Body of pancreas (tissue), 4 donors: ENCODE results near the gene IL19. TPM values are rescaled to one million over a fixed set of nuclear protein-coding genes. Genes with fewer than 3 reads are reported as not detected.
A peak's percentile ranks its signal among the peaks of the same experiment; 100 is the strongest.
"Not testable (repeated sequence)": the region's sequence is repeated elsewhere in the genome, so short reads cannot be mapped to it uniquely, and the experiment has no call there.

Experiments used
- ATAC-seq: fragments of 150-250 bp; one replicate; pipeline ENCODE4 v1.9.1; 2016
- DNase-seq, 4 donors: peaks; one replicate each; pipeline ENCODE4 v3.0.0-alpha.2; 2019
- H3K27ac ChIP-seq, 4 donors: fragments of 200-600 bp; sonication (generic); 1 replicate in 3 of 4; 2 replicates in 1 of 4; pipeline versions ENCODE4 v1.5.1 to v1.6.1; 2016 to 2019; ENCODE audit warnings: mild to moderate bottlenecking in 1 of 4, mixed read lengths in 1 of 4, moderate library complexity in 1 of 4
- H3K27me3 ChIP-seq, 2 donors: fragments of 200-600 bp; sonication (generic); one replicate each; pipeline ENCODE4 v1.6.0; 2016; ENCODE audit warnings: mild to moderate bottlenecking in 1 of 2
- H3K36me3 ChIP-seq, 2 donors: fragments of 200-600 bp; sonication (generic); replicated peaks in 1 of 2; 2 replicates each; pipeline ENCODE4 v1.5.1; 2016; ENCODE audit warnings: low read depth in 2 of 2; ENCODE audit not compliant: insufficient read depth in 1 of 2
- H3K4me1 ChIP-seq: fragments of 200-600 bp; sonication (generic); one replicate; pipeline ENCODE4 v1.6.0; 2016
- H3K4me3 ChIP-seq, 2 donors: fragments of 200-600 bp; sonication (generic); 1 replicate in 1 of 2; 2 replicates in 1 of 2; pipeline ENCODE4 v1.5.1; 2016 to 2019
- H3K9me3 ChIP-seq, 3 donors: fragments of 200-600 bp; sonication (generic); 1 replicate in 2 of 3; 2 replicates in 1 of 3; pipeline ENCODE4 v1.5.1; 2016
- POLR2A ChIP-seq, 3 donors: fragments of 450-650 bp; IDR thresholded peaks; one replicate each; pipeline ENCODE4 v1.6.1; 2016; ENCODE audit warnings: antibody characterized with exemption in 3 of 3, mild to moderate bottlenecking in 2 of 3
- WGBS, 2 donors: methylation state at CpG; one replicate each; pipeline ENCODE4 v1.1.5; 2017; 5-methylcytosine and 5-hydroxymethylcytosine counted together
- intact Hi-C: fragments of 100-400 bp; cut with DNase I; formaldehyde crosslinking; loops from one replicate; pipeline ENCODE4 v1.15.1; 2023
- total RNA-seq, 2 donors: library from RNA; depleted of rRNA; stranded (reverse); fragments of >200 nt; gene quantifications; one replicate each; pipeline ENCODE4 v1.1.0, GENCODE V29; 2016
- TF ChIP-seq, protein P1 (sequence below), 7 experiments: fragments of 450-650 bp in 4 of 7; fragments of 200-600 bp in 3 of 7; sonication (generic) in 3 of 7; IDR thresholded peaks; one replicate each; pipeline ENCODE4 v1.5.1; 2016 to 2019; ENCODE audit warnings: antibody characterized with exemption in 7 of 7

IL19 gene
- total RNA-seq, 2 donors from 2014 or later = not detected

GRCh38 chr1:206847337-206847834 lies 76.8 kb downstream of the IL19 start:
- Histone ChIP-seq H3K9me3 (no peaks in the 10 kb centered on the region), H3K27me3 (no peaks in the 10 kb centered on the region), H3K4me1 (peaks cover 29% of the 10 kb centered on the region), H3K4me3 (no peak overlapping the region), H3K27ac (peak overlapping the region; percentile 2 to 55 (median 38)), H3K36me3 (no peaks in the 10 kb centered on the region)
- TF ChIP-seq POLR2A (IDR thresholded peaks at IDR 0.05) = no peak
- TF ChIP-seq, protein P1, sequence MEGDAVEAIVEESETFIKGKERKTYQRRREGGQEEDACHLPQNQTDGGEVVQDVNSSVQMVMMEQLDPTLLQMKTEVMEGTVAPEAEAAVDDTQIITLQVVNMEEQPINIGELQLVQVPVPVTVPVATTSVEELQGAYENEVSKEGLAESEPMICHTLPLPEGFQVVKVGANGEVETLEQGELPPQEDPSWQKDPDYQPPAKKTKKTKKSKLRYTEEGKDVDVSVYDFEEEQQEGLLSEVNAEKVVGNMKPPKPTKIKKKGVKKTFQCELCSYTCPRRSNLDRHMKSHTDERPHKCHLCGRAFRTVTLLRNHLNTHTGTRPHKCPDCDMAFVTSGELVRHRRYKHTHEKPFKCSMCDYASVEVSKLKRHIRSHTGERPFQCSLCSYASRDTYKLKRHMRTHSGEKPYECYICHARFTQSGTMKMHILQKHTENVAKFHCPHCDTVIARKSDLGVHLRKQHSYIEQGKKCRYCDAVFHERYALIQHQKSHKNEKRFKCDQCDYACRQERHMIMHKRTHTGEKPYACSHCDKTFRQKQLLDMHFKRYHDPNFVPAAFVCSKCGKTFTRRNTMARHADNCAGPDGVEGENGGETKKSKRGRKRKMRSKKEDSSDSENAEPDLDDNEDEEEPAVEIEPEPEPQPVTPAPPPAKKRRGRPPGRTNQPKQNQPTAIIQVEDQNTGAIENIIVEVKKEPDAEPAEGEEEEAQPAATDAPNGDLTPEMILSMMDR (IDR thresholded peaks at IDR 0.05) = no peak
- 22 to 55% methylated on average over 3 of the region's 3 CpGs for WGBS, 2 donors
- DNase-seq (peak; percentile 53 to 72 (median 60)), ATAC-seq (peak; percentile 69)
- intact Hi-C loops = no loop called here

DNA sequence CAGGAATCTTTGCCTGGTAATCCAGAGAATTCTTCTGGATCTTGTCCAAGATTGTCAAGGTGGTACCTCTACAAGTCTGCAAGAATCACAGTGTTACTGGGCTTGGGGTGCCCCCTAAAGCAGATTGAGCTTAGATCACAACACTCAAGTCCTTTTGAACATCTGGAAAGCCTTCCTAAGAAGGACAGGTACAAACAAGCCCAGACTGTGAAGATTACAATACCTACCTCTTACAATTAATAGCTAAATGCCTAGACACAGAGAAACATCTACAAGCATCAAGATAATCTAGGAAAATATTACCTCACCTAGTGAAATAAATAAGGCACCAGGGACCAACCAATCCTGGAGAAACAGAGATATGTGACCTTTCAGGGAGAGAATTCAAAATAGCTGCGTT lies 77.4 kb downstream of the IL19 start:
- Histone ChIP-seq H3K36me3 (no peaks in the 10 kb centered on the region), H3K27me3 (no peaks in the 10 kb centered on the region), H3K4me1 (peaks cover 26% of the 10 kb centered on the region), H3K4me3 (no peak overlapping the region), H3K9me3 (no peaks in the 10 kb centered on the region), H3K27ac (peak overlapping the region; percentile 2 to 55 (median 38))
- DNase-seq (no peak), ATAC-seq (no peak)
- TF ChIP-seq POLR2A (IDR thresholded peaks at IDR 0.05) = no peak
- TF ChIP-seq, protein P1 (IDR thresholded peaks at IDR 0.05) = no peak
- intact Hi-C loops = no loop called here
- 77 to 89% methylated on average over 1 of the region's 1 CpG for WGBS, 2 donors

DNA sequence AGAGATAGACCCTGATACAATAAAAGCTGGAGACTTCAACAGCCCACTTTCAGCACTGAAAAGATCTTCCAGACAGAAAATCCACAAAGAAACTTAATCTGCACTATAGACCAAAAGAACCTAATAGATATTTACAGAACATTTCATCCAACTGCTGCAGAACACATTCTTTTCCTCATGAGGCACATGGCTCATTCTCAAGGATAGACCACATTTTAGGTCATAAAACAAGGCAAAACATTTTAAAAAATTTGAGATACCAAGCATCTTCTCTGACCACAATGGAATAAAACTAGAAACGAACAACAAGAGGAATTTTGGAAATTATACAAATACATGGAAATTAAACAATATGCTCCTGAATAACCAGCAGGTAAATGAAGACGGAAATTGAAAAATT lies 79.8 kb downstream of the IL19 start:
- peaks cover 14% of the 10 kb centered on the region for H3K4me1 ChIP-seq
- WGBS, 2 donors = 71 to 74% methylated on average over 2 of the region's 2 CpGs
- no peaks in the 10 kb centered on the region for H3K36me3 ChIP-seq
- TF ChIP-seq POLR2A (IDR thresholded peaks at IDR 0.05) = no peak
- intact Hi-C loops = no loop called here
- no peak for DNase-seq
- no peaks in the 10 kb centered on the region for H3K27me3 ChIP-seq
- H3K27ac ChIP-seq = no peak overlapping the region
- H3K4me3 ChIP-seq = no peak overlapping the region
- no peaks in the 10 kb centered on the region for H3K9me3 ChIP-seq
- no peak for ATAC-seq

DNA sequence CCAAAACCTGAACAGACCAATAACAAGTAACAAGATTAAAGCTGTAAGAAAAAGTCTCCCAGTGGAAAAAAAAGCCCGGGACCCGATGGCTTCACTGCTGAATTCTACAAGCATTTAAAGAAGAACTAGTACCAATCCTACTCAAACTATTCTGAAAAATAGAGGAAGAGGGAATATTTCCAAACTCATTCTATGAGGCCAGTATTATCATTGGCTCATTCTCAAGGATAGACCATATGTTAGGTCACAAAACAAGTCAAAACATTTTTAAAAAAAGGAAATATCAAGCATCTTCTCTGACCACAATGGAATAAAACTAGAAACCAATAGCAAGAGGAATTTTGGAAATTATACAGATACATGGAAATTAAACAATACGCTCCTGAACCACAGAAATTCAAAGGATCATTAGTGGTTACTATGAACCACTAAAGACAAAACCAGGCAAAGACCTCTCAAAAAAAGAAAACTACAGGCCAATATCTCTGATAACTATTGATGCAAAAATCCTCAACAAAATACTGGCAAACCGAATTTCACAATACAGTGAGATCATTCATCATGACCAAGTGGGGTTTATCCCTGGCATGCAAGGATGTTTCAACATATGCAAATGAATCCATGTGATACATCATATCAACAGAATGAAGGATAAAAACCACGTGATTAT lies 80.9 kb downstream of the IL19 start:
- Histone ChIP-seq H3K9me3 (no peaks in the 10 kb centered on the region), H3K4me1 (peaks cover 14% of the 10 kb centered on the region), H3K36me3 (no peaks in the 10 kb centered on the region), H3K4me3 (no peak overlapping the region), H3K27ac (no peak overlapping the region), H3K27me3 (no peaks in the 10 kb centered on the region)
- intact Hi-C loops = no loop called here
- ATAC-seq (no peak), DNase-seq (no peak)
- 65 to 70% methylated on average over 5 of the region's 5 CpGs for WGBS, 2 donors
- no peak for TF ChIP-seq POLR2A (IDR thresholded peaks at IDR 0.05)
- TF ChIP-seq, protein P1 (IDR thresholded peaks at IDR 0.05) = no peak

GRCh38 chr1:206852662-206853061 lies 82.1 kb downstream of the IL19 start:
- DNase-seq, H3K9me3 ChIP-seq, H3K27me3 ChIP-seq, intact Hi-C loops, H3K36me3 ChIP-seq, H3K4me1 ChIP-seq, H3K27ac ChIP-seq, H3K4me3 ChIP-seq, ATAC-seq: not testable (repeated sequence)
- 96 to 98% methylated on average over 2 of the region's 2 CpGs for WGBS, 2 donors

DNA sequence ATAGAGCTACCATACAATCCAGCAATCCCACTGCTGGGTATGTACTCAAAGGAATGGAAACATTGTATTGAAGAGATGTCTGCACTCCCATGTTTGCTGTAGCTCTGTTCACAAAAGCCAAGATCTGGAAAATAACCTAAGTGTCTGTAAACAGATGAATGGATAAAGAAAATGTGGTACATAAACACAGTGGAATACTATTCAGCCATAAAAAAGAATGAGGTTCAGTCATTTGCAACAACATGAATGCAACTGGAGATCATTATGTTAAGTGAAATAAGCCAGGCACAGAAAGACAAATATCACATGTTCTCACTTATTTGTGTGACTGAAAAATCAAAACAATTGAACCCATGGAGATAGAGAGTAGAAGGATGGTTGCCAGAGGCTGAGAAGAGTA lies 83.1 kb downstream of the IL19 start:
- DNase-seq, H3K4me1 ChIP-seq, H3K27me3 ChIP-seq, intact Hi-C loops, H3K4me3 ChIP-seq, H3K9me3 ChIP-seq, H3K27ac ChIP-seq, ATAC-seq, H3K36me3 ChIP-seq: not testable (repeated sequence)
